Gastroesophageal sphincter (tissue), 4 donors: ENCODE measurements around the gene KCNMA1. TPM values are rescaled to one million over a fixed set of nuclear protein-coding genes. Genes with fewer than 3 reads are reported as not detected.

Experiments used
- ATAC-seq: fragments of 150-250 bp; one replicate; pipeline ENCODE4 v1.9.1; 2016; ENCODE audit warnings: mild to moderate bottlenecking, moderate library complexity
- H3K27ac ChIP-seq, 4 donors: fragments of 200-600 bp; sonication (generic) in 3 of 4; 1 replicate in 3 of 4; 2 replicates in 1 of 4; pipeline ENCODE4 v1.5.1; 2016 to 2019
- H3K27me3 ChIP-seq: fragments of 200-600 bp; sonication (generic); one replicate; pipeline ENCODE4 v1.5.1; 2019
- H3K36me3 ChIP-seq, 2 donors: fragments of 200-600 bp; sonication (generic); one replicate each; pipeline ENCODE4 v1.5.1; 2019; ENCODE audit warnings: control low read depth in 1 of 2
- H3K4me1 ChIP-seq, 3 donors: fragments of 200-600 bp; sonication (generic); 1 replicate in 2 of 3; 2 replicates in 1 of 3; pipeline ENCODE4 v1.5.1; 2016 to 2019; ENCODE audit warnings: control low read depth in 2 of 3
- H3K4me3 ChIP-seq, 2 donors: fragments of 200-600 bp; sonication (generic); one replicate each; pipeline ENCODE4 v1.5.1; 2019; ENCODE audit warnings: mild to moderate bottlenecking in 1 of 2, moderate library complexity in 1 of 2
- H3K9me3 ChIP-seq, 3 donors: fragments of 200-600 bp; sonication (generic); one replicate each; pipeline ENCODE4 v1.5.1; 2017 to 2019; ENCODE audit warnings: control low read depth in 2 of 3
- CTCF ChIP-seq, 4 experiments: fragments of 200-600 bp in 2 of 4; fragments of 450-650 bp in 2 of 4; sonication (generic) in 1 of 4; IDR thresholded peaks; one replicate each; pipeline ENCODE4 v1.5.1; 2017 to 2019; ENCODE audit warnings: antibody characterized with exemption in 4 of 4, mild to moderate bottlenecking in 2 of 4, moderate library complexity in 2 of 4
- EP300 ChIP-seq: sonication (generic); formaldehyde crosslinking; IDR thresholded peaks from one replicate; pipeline ENCODE4 v1.6.1; 2017; ENCODE audit warnings: antibody characterized with exemption, mild to moderate bottlenecking
- POLR2A ChIP-seq, 2 donors: fragments of 450-650 bp; IDR thresholded peaks; one replicate each; pipeline ENCODE4 v1.6.1; 2017; ENCODE audit warnings: antibody characterized with exemption in 2 of 2, mild to moderate bottlenecking in 2 of 2, moderate library complexity in 1 of 2
- POLR2AphosphoS5 ChIP-seq: sonication (generic); formaldehyde crosslinking; IDR thresholded peaks from one replicate; pipeline ENCODE4 v1.6.1; 2017; ENCODE audit warnings: antibody characterized with exemption
- WGBS, 2 donors: methylation state at CpG; one replicate each; pipeline ENCODE4 v1.1.5; 2018; ENCODE audit warnings: low coverage in 1 of 2; 5-methylcytosine and 5-hydroxymethylcytosine counted together
- total RNA-seq, 4 donors: library from RNA; depleted of rRNA; stranded (reverse); fragments of >200 nt; gene quantifications; one replicate each; pipeline ENCODE4 v1.1.0, GENCODE V29; 2016

KCNMA1 gene
- total RNA-seq, 4 donors from 2014 or later, result 168 to 389 (median 323) TPM

GRCh38 chr10:77671594-77672252 lies 34.1 kb upstream of the KCNMA1 start:
- 85 to 89% methylated on average over 4 to 7 of the region's 10 CpGs for WGBS, 2 donors
- no peak overlapping the region for H3K27ac ChIP-seq
- no peaks in the 10 kb centered on the region for H3K4me1 ChIP-seq
- no peaks in the 10 kb centered on the region for H3K9me3 ChIP-seq
- H3K36me3 ChIP-seq, result no peaks in the 10 kb centered on the region
- peaks cover 12% of the 10 kb centered on the region for H3K27me3 ChIP-seq
- H3K4me3 ChIP-seq, result no peak overlapping the region
- no peak for ATAC-seq
- TF ChIP-seq POLR2A (IDR thresholded peaks at IDR 0.05) (no peak), CTCF (IDR thresholded peaks at IDR 0.05) (no peak), EP300 (no peak), POLR2AphosphoS5 (no peak)

- Histone ChIP-seq H3K36me3 (no peaks in the 10 kb centered on the region), H3K4me3 (no peak overlapping the region), H3K9me3 (no peaks in the 10 kb centered on the region), H3K27me3 (peaks cover 12% of the 10 kb centered on the region), H3K4me1 (no peaks in the 10 kb centered on the region), H3K27ac (no peak overlapping the region)
- WGBS, 2 donors, result 58 to 60% methylated on average over 5 of the region's 5 CpGs
- ATAC-seq, result no peak
- TF ChIP-seq POLR2AphosphoS5 (no peak), EP300 (no peak), POLR2A (IDR thresholded peaks at IDR 0.05) (no peak), CTCF (IDR thresholded peaks at IDR 0.05) (no peak)
Observed at GRCh38 chr10:77670817-77671443, 33.3 kb upstream of the KCNMA1 start.

GRCh38 chr10:77669892-77670291 lies 32.3 kb upstream of the KCNMA1 start:
- Histone ChIP-seq H3K36me3 (no peaks in the 10 kb centered on the region), H3K27me3 (peaks cover 12% of the 10 kb centered on the region), H3K9me3 (no peaks in the 10 kb centered on the region), H3K27ac (no peak overlapping the region), H3K4me1 (no peaks in the 10 kb centered on the region), H3K4me3 (no peak overlapping the region)
- no peak for TF ChIP-seq POLR2A (IDR thresholded peaks at IDR 0.05)
- no peak for TF ChIP-seq EP300
- no peak for TF ChIP-seq CTCF (IDR thresholded peaks at IDR 0.05)
- no peak for TF ChIP-seq POLR2AphosphoS5
- ATAC-seq, result no peak

GRCh38 chr10:77667426-77668324 lies 30.1 kb upstream of the KCNMA1 start:
- Histone ChIP-seq H3K27ac (no peak overlapping the region), H3K4me1 (no peaks in the 10 kb centered on the region), H3K4me3 (no peak overlapping the region), H3K27me3 (peaks cover 12% of the 10 kb centered on the region), H3K36me3 (no peaks in the 10 kb centered on the region), H3K9me3 (no peaks in the 10 kb centered on the region)
- 64 to 86% methylated on average over 2 to 3 of the region's 3 CpGs for WGBS, 2 donors
- TF ChIP-seq CTCF (IDR thresholded peaks at IDR 0.05) (no peak), POLR2A (IDR thresholded peaks at IDR 0.05) (no peak)
- no peak for ATAC-seq
